GM21717 (cell line): ENCODE data around the gene NT5C3A.
A peak's percentile ranks its signal among the peaks of the same experiment; 100 is the strongest.
"Not testable (repeated sequence)": the region's sequence is repeated elsewhere in the genome, so short reads cannot be mapped to it uniquely, and the experiment has no call there.

ENCODE experiments used
- ATAC-seq: cut with Tn5 transposase; IDR thresholded peaks from one replicate; pipeline ENCODE4 v1.9.1; 2021; ENCODE audit warnings: mild to moderate bottlenecking, moderate library complexity; ENCODE audit not compliant: unreplicated experiment

The NT5C3A gene

DNA sequence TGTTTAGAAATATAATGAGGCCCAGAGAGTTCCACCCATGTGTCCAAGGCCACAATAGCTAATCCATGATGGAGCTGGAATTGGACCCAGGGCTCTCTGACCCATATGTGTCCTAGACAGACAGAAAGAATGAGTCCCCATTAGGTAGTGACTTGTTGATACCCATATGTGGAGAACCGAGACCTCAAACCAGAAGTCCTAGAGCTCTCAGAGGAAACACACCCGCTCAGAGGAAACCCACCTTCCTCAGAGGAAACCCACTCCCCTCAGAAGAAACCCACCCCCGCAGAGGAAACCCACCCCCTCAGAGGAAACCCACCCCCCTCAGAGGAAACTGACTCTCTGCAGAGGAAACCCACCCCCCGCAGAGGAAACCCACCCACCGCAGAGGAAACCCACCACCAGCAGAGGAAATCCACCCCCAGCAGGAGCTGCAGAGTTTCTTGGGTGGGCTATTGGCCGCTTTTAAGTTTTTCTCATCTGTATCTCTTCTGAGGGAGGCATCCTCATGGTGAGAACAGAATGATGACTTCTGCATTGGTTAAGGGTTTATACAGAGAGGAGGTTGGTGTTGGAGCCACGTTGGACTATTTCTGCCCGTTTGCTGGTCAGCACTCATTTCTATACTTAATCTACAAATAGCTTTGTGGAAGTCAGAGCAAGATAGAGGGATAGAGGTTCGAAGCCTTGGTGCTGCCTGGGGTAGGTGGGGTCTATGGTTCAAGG is 70.4 kb downstream of the NT5C3A start:
- ATAC-seq: not testable (repeated sequence)

GRCh38 chr7:32991068-32991585 is 71.4 kb downstream of the NT5C3A start:
- ATAC-seq: not testable (repeated sequence)

- ATAC-seq: peak; percentile 89
Measured at GRCh38 chr7:32988148-32988547, 74.4 kb downstream of the NT5C3A start.

- ATAC-seq: not testable (repeated sequence)
Measured at GRCh38 chr7:32979902-32980301, 82.7 kb downstream of the NT5C3A start.

DNA sequence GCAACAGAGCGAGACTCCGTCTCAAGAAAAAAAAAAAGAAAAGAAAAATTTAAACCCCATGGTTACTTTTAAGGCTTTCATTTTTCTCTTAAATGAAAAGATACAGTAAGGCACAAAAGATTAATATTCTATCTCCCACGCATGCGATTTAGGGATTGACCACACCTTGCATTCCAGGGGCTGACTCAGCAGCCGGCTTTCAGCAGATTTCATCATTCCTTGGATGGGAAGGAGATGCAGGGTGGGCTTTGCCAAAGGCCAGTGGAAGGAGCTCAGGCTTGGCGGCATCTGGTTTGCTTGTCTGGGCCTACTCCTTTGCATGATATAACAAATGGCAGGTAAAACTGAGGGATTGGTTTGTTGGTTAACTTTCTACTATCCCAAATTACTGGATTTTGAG is 83.3 kb downstream of the NT5C3A start:
- ATAC-seq: not testable (repeated sequence)

GRCh38 chr7:32977159-32977558 is 85.4 kb downstream of the NT5C3A start:
- not testable (repeated sequence) for ATAC-seq

- not testable (repeated sequence) for ATAC-seq
Measured at GRCh38 chr7:32971967-32972366, 90.6 kb downstream of the NT5C3A start.

GRCh38 chr7:32967268-32967582 is 95.4 kb downstream of the NT5C3A start:
- ATAC-seq: not testable (repeated sequence)

- not testable (repeated sequence) for ATAC-seq
Measured at GRCh38 chr7:32966489-32967267, 95.9 kb downstream of the NT5C3A start.

- ATAC-seq: peak; percentile 99
Measured at GRCh38 chr7:32964461-32965159, 98.0 kb downstream of the NT5C3A start.
